Upper lobe of right lung (tissue), 1 donor: ENCODE results near the gene CCN2. TPM values are rescaled to one million over a fixed set of nuclear protein-coding genes. Genes with fewer than 3 reads are reported as not detected.

Experiments used
- total RNA-seq: library from RNA; stranded (reverse); fragmentation: NEBNext Ultra II Directional; extraction: Animal tissue kit (Norgen Biotek cat#: 25700); gene quantifications from one replicate; pipeline ENCODE4 v1.2.1, GENCODE V29; 2021
- donor health status: DM: no; HTN: yes; CAD: no; lungs with severe emphysema.

CCN2 gene
- total RNA-seq, 1 donor from 2014 or later: 229 TPM

Other genes starting within 250 kb of the CCN2 start
- not detected for gene OR2A4, start 250.0 kb downstream of the CCN2 start, total RNA-seq
- not detected for gene CTAGE9, start 240.4 kb downstream of the CCN2 start, total RNA-seq
- gene ENPP1, start 143.4 kb downstream of the CCN2 start, total RNA-seq: 3.4 TPM